HepG2 (cell line): ENCODE measurements around the gene LYRM1. TPM values are rescaled to one million over a fixed set of nuclear protein-coding genes. Genes with fewer than 3 reads are reported as not detected.

Source experiments
- KLF9 ChIP-seq: IDR thresholded peaks from 2 replicates; pipeline ENCODE4 v1.6.1; 2016; ENCODE audit warnings: low read depth
- MYC ChIP-seq: sonication (generic); formaldehyde crosslinking; IDR thresholded peaks from 2 replicates; pipeline ENCODE4 v1.9.0; 2021; ENCODE audit warnings: missing genetic modification reagents, borderline replicate concordance
- NR2F6 ChIP-seq, 2 experiments: IDR thresholded peaks; 2 replicates each; pipeline ENCODE4 v1.6.1; 2016; ENCODE audit warnings: antibody characterized with exemption in 1 of 2, mild to moderate bottlenecking in 1 of 2
- PHF20 ChIP-seq: sonication (generic); formaldehyde crosslinking; IDR thresholded peaks from 2 replicates; pipeline ENCODE4 v1.5.0; 2020; ENCODE audit warnings: mild to moderate bottlenecking, missing genetic modification reagents
- PHF5A ChIP-seq: IDR thresholded peaks from one replicate; pipeline ENCODE4 v1.6.1; 2018; ENCODE audit warnings: low read depth, missing genetic modification reagents; ENCODE audit not compliant: unreplicated experiment
- RFX3 ChIP-seq: IDR thresholded peaks from 2 replicates; pipeline ENCODE4 v1.6.1; 2016; ENCODE audit warnings: missing biosample characterization, missing genetic modification reagents
- RNF2 ChIP-seq: fragments of 450-650 bp; conservative IDR thresholded peaks from 2 replicates; pipeline ENCODE4 v1.6.1; 2016; ENCODE audit warnings: low read depth
- RXRB ChIP-seq: IDR thresholded peaks from 2 replicates; pipeline ENCODE4 v1.6.1; 2016; ENCODE audit warnings: borderline replicate concordance, missing genetic modification reagents, missing compliant biosample characterization
- SOX6 ChIP-seq, 2 experiments: fragments of 450-650 bp in 1 of 2; sonication (generic) in 1 of 2; formaldehyde crosslinking in 1 of 2; IDR thresholded peaks; 2 replicates each; pipeline versions ENCODE4 v1.4.0 to v1.6.1; 2017 to 2020; ENCODE audit warnings: antibody characterized with exemption in 1 of 2, mild to moderate bottlenecking in 1 of 2, missing genetic modification reagents in 1 of 2
- SP5 ChIP-seq: IDR thresholded peaks from 2 replicates; pipeline ENCODE4 v1.6.1; 2016; ENCODE audit warnings: low read depth, borderline replicate concordance
- TEAD2 ChIP-seq: sonication (generic); formaldehyde crosslinking; IDR thresholded peaks from 2 replicates; pipeline ENCODE4 v1.9.0; 2021; ENCODE audit warnings: missing genetic modification reagents
- ZFP36L2 ChIP-seq: sonication (generic); formaldehyde crosslinking; IDR thresholded peaks from 2 replicates; pipeline ENCODE4 v1.4.0; 2020; ENCODE audit warnings: missing genetic modification reagents
- ZNF33A ChIP-seq: sonication (generic); formaldehyde crosslinking; IDR thresholded peaks from 2 replicates; pipeline ENCODE4 v1.5.1; 2020; ENCODE audit warnings: missing genetic modification reagents, mild to moderate bottlenecking, moderate library complexity, borderline replicate concordance
- ZZZ3 ChIP-seq: sonication (generic); formaldehyde crosslinking; IDR thresholded peaks from 2 replicates; pipeline ENCODE4 v1.4.0; 2020; ENCODE audit warnings: missing genetic modification reagents, mild to moderate bottlenecking, borderline replicate concordance
- polyA plus RNA-seq, 8 experiments: library from polyadenylated mRNA; depleted of rRNA in 3 of 8; stranded (reverse) in 7 of 8; unstranded in 1 of 8; fragments of >200 nt; fragmentation: Illumina TruSeq in 4 of 8; extraction: Trizol in 4 of 8; gene quantifications; 2 replicates each; pipeline versions ENCODE4 v1.2.1 to v1.2.3, GENCODE V29; 2011 to 2016; ENCODE audit warnings: low read depth in 4 of 8, missing spikeins in 1 of 8, mixed read lengths in 1 of 8; ENCODE audit not compliant: insufficient read depth in 1 of 8
- total RNA-seq, 5 experiments: library from RNA; depleted of rRNA; stranded (reverse); fragments of >200 nt; fragmentation: Illumina TruSeq; extraction: Trizol; gene quantifications; 2 replicates each; pipeline ENCODE4 v1.2.3, GENCODE V29; 2016; ENCODE audit warnings: low read depth in 1 of 5
- TF ChIP-seq, protein P1 (sequence below): sonication (generic); formaldehyde crosslinking; IDR thresholded peaks from 2 replicates; pipeline ENCODE4 v1.5.1; 2020; ENCODE audit warnings: mild to moderate bottlenecking, missing genetic modification reagents, borderline replicate concordance
- TF ChIP-seq, protein P2 (sequence below): sonication (generic); formaldehyde crosslinking; IDR thresholded peaks from 2 replicates; pipeline ENCODE4 v1.4.0; 2020; ENCODE audit warnings: missing genetic modification reagents
- TF ChIP-seq, protein P3 (sequence below): fragments of 450-650 bp; IDR thresholded peaks from 2 replicates; pipeline ENCODE4 v1.6.1; 2017
- TF ChIP-seq, protein P4 (sequence below): IDR thresholded peaks from 2 replicates; pipeline ENCODE4 v1.6.1; 2016; ENCODE audit warnings: low read depth

LYRM1 gene
- total and polyA plus RNA-seq, 2 of the 13 experiments (the other 11 are each of a cell fraction or from before 2014, with no cell fraction given), result 59.2 to 82.6 TPM

DNA sequence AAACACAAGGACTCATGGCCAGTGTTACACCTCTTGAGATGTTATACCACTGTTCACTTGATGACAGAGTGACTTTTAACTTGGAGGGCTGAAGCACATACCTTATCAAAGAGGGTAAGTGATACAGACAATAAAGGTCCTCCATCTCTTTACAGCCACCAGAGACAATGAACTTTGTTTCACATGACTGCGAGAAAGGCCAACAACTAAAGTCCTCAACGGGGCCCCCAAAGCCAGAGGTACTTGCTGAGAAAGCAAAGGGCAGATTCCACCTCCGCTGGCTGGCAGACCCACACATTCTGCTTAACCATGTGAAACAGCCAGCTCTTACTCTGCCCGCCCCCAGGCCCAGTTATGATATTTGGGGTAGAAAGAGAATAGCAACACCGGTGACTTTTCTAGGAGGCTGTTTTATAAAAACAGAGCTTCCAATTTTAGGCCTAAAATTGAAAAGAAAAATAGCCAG lies 21.9 kb upstream of the LYRM1 start (continued):
- TF ChIP-seq, protein P1, sequence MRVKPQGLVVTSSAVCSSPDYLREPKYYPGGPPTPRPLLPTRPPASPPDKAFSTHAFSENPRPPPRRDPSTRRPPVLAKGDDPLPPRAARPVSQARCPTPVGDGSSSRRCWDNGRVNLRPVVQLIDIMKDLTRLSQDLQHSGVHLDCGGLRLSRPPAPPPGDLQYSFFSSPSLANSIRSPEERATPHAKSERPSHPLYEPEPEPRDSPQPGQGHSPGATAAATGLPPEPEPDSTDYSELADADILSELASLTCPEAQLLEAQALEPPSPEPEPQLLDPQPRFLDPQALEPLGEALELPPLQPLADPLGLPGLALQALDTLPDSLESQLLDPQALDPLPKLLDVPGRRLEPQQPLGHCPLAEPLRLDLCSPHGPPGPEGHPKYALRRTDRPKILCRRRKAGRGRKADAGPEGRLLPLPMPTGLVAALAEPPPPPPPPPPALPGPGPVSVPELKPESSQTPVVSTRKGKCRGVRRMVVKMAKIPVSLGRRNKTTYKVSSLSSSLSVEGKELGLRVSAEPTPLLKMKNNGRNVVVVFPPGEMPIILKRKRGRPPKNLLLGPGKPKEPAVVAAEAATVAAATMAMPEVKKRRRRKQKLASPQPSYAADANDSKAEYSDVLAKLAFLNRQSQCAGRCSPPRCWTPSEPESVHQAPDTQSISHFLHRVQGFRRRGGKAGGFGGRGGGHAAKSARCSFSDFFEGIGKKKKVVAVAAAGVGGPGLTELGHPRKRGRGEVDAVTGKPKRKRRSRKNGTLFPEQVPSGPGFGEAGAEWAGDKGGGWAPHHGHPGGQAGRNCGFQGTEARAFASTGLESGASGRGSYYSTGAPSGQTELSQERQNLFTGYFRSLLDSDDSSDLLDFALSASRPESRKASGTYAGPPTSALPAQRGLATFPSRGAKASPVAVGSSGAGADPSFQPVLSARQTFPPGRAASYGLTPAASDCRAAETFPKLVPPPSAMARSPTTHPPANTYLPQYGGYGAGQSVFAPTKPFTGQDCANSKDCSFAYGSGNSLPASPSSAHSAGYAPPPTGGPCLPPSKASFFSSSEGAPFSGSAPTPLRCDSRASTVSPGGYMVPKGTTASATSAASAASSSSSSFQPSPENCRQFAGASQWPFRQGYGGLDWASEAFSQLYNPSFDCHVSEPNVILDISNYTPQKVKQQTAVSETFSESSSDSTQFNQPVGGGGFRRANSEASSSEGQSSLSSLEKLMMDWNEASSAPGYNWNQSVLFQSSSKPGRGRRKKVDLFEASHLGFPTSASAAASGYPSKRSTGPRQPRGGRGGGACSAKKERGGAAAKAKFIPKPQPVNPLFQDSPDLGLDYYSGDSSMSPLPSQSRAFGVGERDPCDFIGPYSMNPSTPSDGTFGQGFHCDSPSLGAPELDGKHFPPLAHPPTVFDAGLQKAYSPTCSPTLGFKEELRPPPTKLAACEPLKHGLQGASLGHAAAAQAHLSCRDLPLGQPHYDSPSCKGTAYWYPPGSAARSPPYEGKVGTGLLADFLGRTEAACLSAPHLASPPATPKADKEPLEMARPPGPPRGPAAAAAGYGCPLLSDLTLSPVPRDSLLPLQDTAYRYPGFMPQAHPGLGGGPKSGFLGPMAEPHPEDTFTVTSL (CRISPR knock-in tag), result peak; percentile 12; the same call in 1 of the 2 replicates
- no peak for TF ChIP-seq SOX6 (IDR thresholded peaks at IDR 0.05)
- peak; percentile 96 for TF ChIP-seq SOX6 (CRISPR knock-in tag; IDR thresholded peaks at IDR 0.05)
- no peak for TF ChIP-seq RNF2
- TF ChIP-seq, protein P2, sequence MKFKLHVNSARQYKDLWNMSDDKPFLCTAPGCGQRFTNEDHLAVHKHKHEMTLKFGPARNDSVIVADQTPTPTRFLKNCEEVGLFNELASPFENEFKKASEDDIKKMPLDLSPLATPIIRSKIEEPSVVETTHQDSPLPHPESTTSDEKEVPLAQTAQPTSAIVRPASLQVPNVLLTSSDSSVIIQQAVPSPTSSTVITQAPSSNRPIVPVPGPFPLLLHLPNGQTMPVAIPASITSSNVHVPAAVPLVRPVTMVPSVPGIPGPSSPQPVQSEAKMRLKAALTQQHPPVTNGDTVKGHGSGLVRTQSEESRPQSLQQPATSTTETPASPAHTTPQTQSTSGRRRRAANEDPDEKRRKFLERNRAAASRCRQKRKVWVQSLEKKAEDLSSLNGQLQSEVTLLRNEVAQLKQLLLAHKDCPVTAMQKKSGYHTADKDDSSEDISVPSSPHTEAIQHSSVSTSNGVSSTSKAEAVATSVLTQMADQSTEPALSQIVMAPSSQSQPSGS (CRISPR knock-in tag), result peak; percentile 54; the same call in 1 of the 2 replicates
- TF ChIP-seq PHF5A (CRISPR knock-in tag), result no peak
- TF ChIP-seq RFX3 (CRISPR knock-in tag), result no peak
- no peak for TF ChIP-seq TEAD2 (CRISPR knock-in tag)
- TF ChIP-seq, protein P3, sequence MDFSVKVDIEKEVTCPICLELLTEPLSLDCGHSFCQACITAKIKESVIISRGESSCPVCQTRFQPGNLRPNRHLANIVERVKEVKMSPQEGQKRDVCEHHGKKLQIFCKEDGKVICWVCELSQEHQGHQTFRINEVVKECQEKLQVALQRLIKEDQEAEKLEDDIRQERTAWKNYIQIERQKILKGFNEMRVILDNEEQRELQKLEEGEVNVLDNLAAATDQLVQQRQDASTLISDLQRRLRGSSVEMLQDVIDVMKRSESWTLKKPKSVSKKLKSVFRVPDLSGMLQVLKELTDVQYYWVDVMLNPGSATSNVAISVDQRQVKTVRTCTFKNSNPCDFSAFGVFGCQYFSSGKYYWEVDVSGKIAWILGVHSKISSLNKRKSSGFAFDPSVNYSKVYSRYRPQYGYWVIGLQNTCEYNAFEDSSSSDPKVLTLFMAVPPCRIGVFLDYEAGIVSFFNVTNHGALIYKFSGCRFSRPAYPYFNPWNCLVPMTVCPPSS, result no peak
- peak; percentile 47; the same call in 1 of the 2 replicates for TF ChIP-seq NR2F6 (IDR thresholded peaks at IDR 0.05)
- peak; percentile 52; the same call in 1 of the 2 replicates for TF ChIP-seq NR2F6 (CRISPR knock-in tag; IDR thresholded peaks at IDR 0.05)
- TF ChIP-seq, protein P4, sequence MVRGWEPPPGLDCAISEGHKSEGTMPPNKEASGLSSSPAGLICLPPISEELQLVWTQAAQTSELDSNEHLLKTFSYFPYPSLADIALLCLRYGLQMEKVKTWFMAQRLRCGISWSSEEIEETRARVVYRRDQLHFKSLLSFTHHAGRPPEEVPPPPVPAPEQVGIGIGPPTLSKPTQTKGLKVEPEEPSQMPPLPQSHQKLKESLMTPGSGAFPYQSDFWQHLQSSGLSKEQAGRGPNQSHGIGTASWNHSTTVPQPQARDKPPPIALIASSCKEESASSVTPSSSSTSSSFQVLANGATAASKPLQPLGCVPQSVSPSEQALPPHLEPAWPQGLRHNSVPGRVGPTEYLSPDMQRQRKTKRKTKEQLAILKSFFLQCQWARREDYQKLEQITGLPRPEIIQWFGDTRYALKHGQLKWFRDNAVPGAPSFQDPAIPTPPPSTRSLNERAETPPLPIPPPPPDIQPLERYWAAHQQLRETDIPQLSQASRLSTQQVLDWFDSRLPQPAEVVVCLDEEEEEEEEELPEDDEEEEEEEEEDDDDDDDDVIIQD (CRISPR knock-in tag), result 0 out of 2 replicates have a peak, but pooled peaks have one; percentile 49
- no peak for TF ChIP-seq PHF20
- peak; percentile 6; the same call in 1 of the 2 replicates for TF ChIP-seq SP5 (CRISPR knock-in tag)
- no peak for TF ChIP-seq ZNF33A
- peak; percentile 55; the same call in 1 of the 2 replicates for TF ChIP-seq RXRB (CRISPR knock-in tag)
- TF ChIP-seq ZZZ3 (CRISPR knock-in tag), result no peak
- TF ChIP-seq KLF9 (CRISPR knock-in tag), result 0 out of 2 replicates have a peak, but pooled peaks have one; percentile 11
- TF ChIP-seq ZFP36L2 (CRISPR knock-in tag), result no peak
- TF ChIP-seq MYC, result peak; percentile 28; the same call in 1 of the 2 replicates
